Endothelial cell of umbilical vein (primary cell): ENCODE results near the gene ZNF414. TPM values are rescaled to one million over a fixed set of nuclear protein-coding genes. Genes with fewer than 3 reads are reported as not detected.

Experiments used
- BruUV-seq: library from RNA; stranded (reverse); fragments of 400-500 nt; replicated peaks from 2 replicates; lab custom pipeline; 2021; lab: Mats Ljungman, UMichigan
- CTCF ChIA-PET: fragments of 300-600, 350-600 bp; sonication (Branson Sonifier 250); formaldehyde crosslinking; loops from one replicate; lab custom pipeline; 2021; ENCODE audit warnings: antibody characterized with exemption, inconsistent platforms; lab: Charles Lee
- POLR2A ChIA-PET: fragments of 300-600, 350-600 bp; sonication (Branson Sonifier 250); formaldehyde crosslinking; loops from one replicate; lab custom pipeline; 2021; ENCODE audit warnings: antibody characterized with exemption, inconsistent platforms; lab: Charles Lee
- DNase-seq: peaks from one replicate; pipeline ENCODE4 v3.0.0-alpha.2; 2011; ENCODE audit warnings: low read depth, low spot score
- FAIRE-seq: peaks from 2 replicates; lab custom pipeline; 2011; peaks lifted over from hg19 to GRCh38; lab: Jason Lieb, UNC
- H2AFZ ChIP-seq: 2 replicates; pipeline ENCODE4 v1.6.0; 2012; ENCODE audit warnings: low read depth, low read length, control low read depth, inconsistent platforms
- H3K27ac ChIP-seq: 2 replicates; pipeline ENCODE4 v1.5.1; 2011; ENCODE audit warnings: low read depth, mild to moderate bottlenecking, control low read depth, low read length, moderate library complexity; ENCODE audit not compliant: insufficient read depth
- H3K27me3 ChIP-seq, 2 experiments: 2 replicates each; pipeline versions ENCODE4 v1.6.0 to v1.6.1; 2011; ENCODE audit warnings: low read length in 2 of 2, mixed read lengths in 1 of 2; ENCODE audit not compliant: control insufficient read depth in 2 of 2, insufficient read depth in 2 of 2
- H3K36me3 ChIP-seq, 2 experiments: 2 replicates in 1 of 2; 3 replicates in 1 of 2; pipeline ENCODE4 v1.5.1; 2011; ENCODE audit warnings: low read length in 2 of 2, mild to moderate bottlenecking in 1 of 2, moderate library complexity in 1 of 2; ENCODE audit not compliant: control insufficient read depth in 2 of 2, insufficient read depth in 2 of 2; ENCODE audit errors: extremely low read depth in 1 of 2
- H3K4me1 ChIP-seq: 3 replicates; pipeline ENCODE4 v1.5.1; 2011; ENCODE audit warnings: mild to moderate bottlenecking, low read length; ENCODE audit not compliant: control insufficient read depth, insufficient read depth; ENCODE audit errors: extremely low read depth
- H3K4me2 ChIP-seq: 2 replicates; pipeline ENCODE4 v1.6.1; 2011; ENCODE audit warnings: low read length, control low read depth, mixed read lengths; ENCODE audit not compliant: insufficient read depth
- H3K4me3 ChIP-seq, 3 experiments: fragments of 200-600 bp in 1 of 3; sonication (generic), shearing (Covaris generic) in 1 of 3; replicated peaks in 1 of 3; 2 replicates each; pipeline ENCODE4 v1.5.1; 2011 to 2016; ENCODE audit warnings: control low read depth in 3 of 3, low read length in 3 of 3, mild to moderate bottlenecking in 2 of 3, inconsistent platforms in 1 of 3, low read depth in 1 of 3, moderate library complexity in 1 of 3; ENCODE audit not compliant: insufficient read depth in 1 of 3
- H3K79me2 ChIP-seq: 2 replicates; pipeline ENCODE4 v1.6.0; 2012; ENCODE audit warnings: low read length, inconsistent platforms; ENCODE audit not compliant: control insufficient read depth, insufficient read depth
- H3K9ac ChIP-seq: replicated peaks from 2 replicates; pipeline ENCODE3; 2011; ENCODE audit warnings: low read length, control low read depth; ENCODE audit not compliant: insufficient read depth; ENCODE audit errors: extremely low read depth
- H3K9me1 ChIP-seq: replicated peaks from 3 replicates; pipeline ENCODE4 v1.6.0; 2011; ENCODE audit warnings: mild to moderate bottlenecking, low read length; ENCODE audit not compliant: control insufficient read depth, insufficient read depth; ENCODE audit errors: extremely low read depth
- H3K9me3 ChIP-seq: replicated peaks from 2 replicates; pipeline ENCODE4 v1.5.1; 2012; ENCODE audit warnings: low read length, inconsistent platforms; ENCODE audit not compliant: control insufficient read depth, insufficient read depth
- H4K20me1 ChIP-seq: replicated peaks from 2 replicates; pipeline ENCODE3; 2011; ENCODE audit warnings: mild to moderate bottlenecking, low read length; ENCODE audit not compliant: control insufficient read depth, insufficient read depth; ENCODE audit errors: extremely low read depth
- CTCF ChIP-seq, 2 donors: IDR thresholded peaks; 1 replicate in 1 of 2; 2 replicates in 1 of 2; pipeline ENCODE4 v1.5.1; 2011; ENCODE audit warnings: low read length in 2 of 2, mild to moderate bottlenecking in 2 of 2, moderate library complexity in 2 of 2, control low read depth in 1 of 2, inconsistent platforms in 1 of 2, low read depth in 1 of 2; ENCODE audit not compliant: insufficient read depth in 1 of 2; ENCODE audit errors: extremely low read depth in 1 of 2
- EZH2 ChIP-seq: IDR thresholded peaks from 2 replicates; pipeline ENCODE4 v1.6.1; 2012; ENCODE audit warnings: borderline replicate concordance, low read depth, mild to moderate bottlenecking, moderate library complexity, low read length, inconsistent platforms; ENCODE audit not compliant: severe bottlenecking
- FOS ChIP-seq: IDR thresholded peaks from 2 replicates; pipeline ENCODE4 v1.6.1; 2011; ENCODE audit warnings: mild to moderate bottlenecking, low read length, moderate library complexity, borderline replicate concordance; ENCODE audit not compliant: insufficient read depth
- GATA2 ChIP-seq: IDR thresholded peaks from 2 replicates; pipeline ENCODE4 v1.7.0; 2011; ENCODE audit warnings: low read depth, mild to moderate bottlenecking, moderate library complexity, mixed read lengths, low read length; ENCODE audit not compliant: insufficient read length, insufficient read depth
- JUN ChIP-seq: IDR thresholded peaks from 2 replicates; pipeline ENCODE4 v1.6.1; 2011; ENCODE audit warnings: borderline replicate concordance, low read depth; ENCODE audit not compliant: insufficient read length, insufficient read depth
- MAX ChIP-seq: IDR thresholded peaks from 2 replicates; pipeline ENCODE4 v1.6.1; 2011; ENCODE audit not compliant: insufficient read depth, insufficient read length
- MYC ChIP-seq: IDR thresholded peaks from one replicate; pipeline ENCODE4 v1.6.1; 2011; ENCODE audit warnings: mild to moderate bottlenecking, low read depth, low read length
- POLR2A ChIP-seq: IDR thresholded peaks from 2 replicates; pipeline ENCODE4 v1.6.1; 2012; ENCODE audit warnings: low read depth, mild to moderate bottlenecking, control low read depth, low read length
- POLR2AphosphoS5 ChIP-seq: IDR thresholded peaks from 2 replicates; pipeline ENCODE4 v1.6.1; 2012; ENCODE audit warnings: low read depth, mild to moderate bottlenecking, control low read depth, low read length, moderate library complexity; ENCODE audit not compliant: insufficient read depth
- dilution Hi-C: fragments of 300-500 bp; cut with MboI; formaldehyde crosslinking; loops from one replicate; pipeline ENCODE4 v1.15.0; 2019; ENCODE audit warnings: low sequenced_read_pairs; ENCODE audit not compliant: extremely low pct_ligation_motif_present
- intact Hi-C: fragments of 100-400 bp; cut with micrococcal nuclease; formaldehyde crosslinking; loops from one replicate; pipeline ENCODE4 v1.10.0; 2022
- polyA plus RNA-seq, 4 experiments: library from polyadenylated mRNA; depleted of rRNA in 3 of 4; stranded (reverse) in 3 of 4; unstranded in 1 of 4; fragments of >200 nt; gene quantifications; 2 replicates each; pipeline versions ENCODE4 v1.2.1 to v1.2.3, GENCODE V29; 2011 to 2012; ENCODE audit warnings: missing spikeins in 1 of 4
- total RNA-seq: library from RNA; stranded (reverse); gene quantifications from 2 replicates; pipeline ENCODE4 v1.2.3, GENCODE V29; 2021

The ZNF414 gene
- total and polyA plus RNA-seq, 2 donors (not counting 3 experiments of a cell fraction or from before 2014, with no cell fraction given): 11.6 to 20.6 TPM

- Histone ChIP-seq H3K9me3 (no peaks in the 10 kb centered on the region), H3K9ac (no peak overlapping the region), H3K79me2 (no peaks in the 10 kb centered on the region), H3K27ac (no peak overlapping the region), H4K20me1 (no peaks in the 10 kb centered on the region), H2AFZ (no peak overlapping the region), H3K4me3 (no peak overlapping the region), H3K27me3 (no peaks in the 10 kb centered on the region), H3K9me1 (no peaks in the 10 kb centered on the region), H3K4me2 (no peak overlapping the region), H3K36me3 (no peaks in the 10 kb centered on the region), H3K4me1 (peaks cover 7% of the 10 kb centered on the region)
- TF ChIP-seq MAX (no peak), POLR2AphosphoS5 (no peak), MYC (no peak), JUN (no peak), CTCF (IDR thresholded peaks at IDR 0.05; ENCODE audit: extremely low read depth in 1 of 2, insufficient read depth in 1 of 2, low read depth in 1 of 2, low read length in 2 of 2) (no peak), POLR2A (no peak), GATA2 (no peak), FOS (no peak), EZH2 (no peak)
- DNase-seq (no peak), FAIRE-seq (no peak)
- dilution Hi-C loops (loop anchor here (10.0 kb wide), 1 partner anchor 65 kb away; no protein-coding TSS in a partner anchor), intact Hi-C loops (no loop called here)
- BruUV-seq: no TSS peak
- ChIA-PET CTCF (no interaction called here), POLR2A (no interaction called here)
These were observed 15.5 kb upstream of the ZNF414 start for GRCh38 chr19:8529369-8530006.
